ENCODE results near the gene RAVER1.

RAVER1 gene

GRCh38 chr19:10270616-10271394, 62.5 kb downstream of the RAVER1 start, which contains the start of gene ICAM1:
TSS of gene ICAM1 (plus strand) at chr19:10271120. CDS start at chr19:10271160, 40 bp downstream.
- no peaks in the 10 kb centered on the region for H3K27me3 ChIP-seq (replicated peaks)
- H3K4me3 ChIP-seq (ENCODE audit: low read depth, low read length), result peak within 1 kb of the TSS; percentile 47
- no peaks in the 10 kb centered on the region for H3K36me3 ChIP-seq (replicated peaks)

GRCh38 chr19:10270180-10270615, 63.1 kb downstream of the RAVER1 start:
- peak overlapping the region; percentile 23 for H3K27ac ChIP-seq
- H3K4me3 ChIP-seq (ENCODE audit: low read depth, low read length), result peak overlapping the region; percentile 47
- no peaks in the 10 kb centered on the region for H3K36me3 ChIP-seq (replicated peaks)
- in situ Hi-C loops (cut with HindIII; ENCODE audit: low pct_ligation_motif_present, low sequenced_read_pairs), result no loop called here
- no peak for TF ChIP-seq CTCF (IDR thresholded peaks at IDR 0.05; ENCODE audit: low read depth, low read length, missing control alignments)
- DNase-seq, result no peak
- no peaks in the 10 kb centered on the region for H3K27me3 ChIP-seq (replicated peaks)

More at GRCh38 chr19:10270616-10271394, 62.5 kb downstream of the RAVER1 start, which contains the start of gene ICAM1:
- no peak for TF ChIP-seq CTCF (IDR thresholded peaks at IDR 0.05; ENCODE audit: low read depth, low read length, missing control alignments)
- DNase-seq, result peak; percentile 39
- in situ Hi-C loops (cut with HindIII; ENCODE audit: low pct_ligation_motif_present, low sequenced_read_pairs), result no loop called here
- H3K27ac ChIP-seq, result peak within 1 kb of the TSS; percentile 23

- in situ Hi-C loops (cut with HindIII; ENCODE audit: low pct_ligation_motif_present, low sequenced_read_pairs), result no loop called here
- peak overlapping the region; percentile 47 for H3K4me3 ChIP-seq (ENCODE audit: low read depth, low read length)
- peak; percentile 68 for DNase-seq
- TF ChIP-seq CTCF (IDR thresholded peaks at IDR 0.05; ENCODE audit: low read depth, low read length, missing control alignments), result peak; percentile 94
- H3K27me3 ChIP-seq (replicated peaks), result no peaks in the 10 kb centered on the region
- H3K36me3 ChIP-seq (replicated peaks), result no peaks in the 10 kb centered on the region
- peak overlapping the region; percentile 23 for H3K27ac ChIP-seq
Measured at GRCh38 chr19:10269333-10270179, 63.8 kb downstream of the RAVER1 start.

- in situ Hi-C loops (cut with HindIII; ENCODE audit: low pct_ligation_motif_present, low sequenced_read_pairs), result no loop called here
- no peaks in the 10 kb centered on the region for H3K36me3 ChIP-seq (replicated peaks)
- DNase-seq, result no peak
- no peaks in the 10 kb centered on the region for H3K27me3 ChIP-seq (replicated peaks)
- no peak for TF ChIP-seq CTCF (IDR thresholded peaks at IDR 0.05; ENCODE audit: low read depth, low read length, missing control alignments)
- no peak overlapping the region for H3K27ac ChIP-seq
- no peak overlapping the region for H3K4me3 ChIP-seq (ENCODE audit: low read depth, low read length)
Measured at GRCh38 chr19:10268071-10268470, 65.3 kb downstream of the RAVER1 start.

GRCh38 chr19:10266706-10267105, 66.6 kb downstream of the RAVER1 start:
- Histone ChIP-seq H3K27ac (no peak overlapping the region), H3K27me3 (replicated peaks) (no peaks in the 10 kb centered on the region), H3K4me3 (ENCODE audit: low read depth, low read length) (no peak overlapping the region), H3K36me3 (replicated peaks) (no peaks in the 10 kb centered on the region)
- TF ChIP-seq CTCF (IDR thresholded peaks at IDR 0.05; ENCODE audit: low read depth, low read length, missing control alignments), result no peak
- in situ Hi-C loops (cut with HindIII; ENCODE audit: low pct_ligation_motif_present, low sequenced_read_pairs), result no loop called here
- no peak for DNase-seq
